Activated T-helper 9 cell treated with anti-CD3 and anti-CD28 coated beads, Interleukin-2, amount 50 U/mL, for 16 hours (primary cell): ENCODE measurements around the gene MICALL1.

ENCODE experiments used
- DNase-seq: peaks from one replicate; pipeline ENCODE4 v3.0.0-alpha.2; 2020; ENCODE audit warnings: low read depth

MICALL1 gene

GRCh38 chr22:37905534-37906363 is at the start of gene MICALL1:
Gene MICALL1 (plus strand): TSS chr22:37906297. CDS start chr22:37906423, 126 bp downstream.
- peak; percentile 53 for DNase-seq

GRCh38 chr22:37860796-37861421 is 45.2 kb upstream of the MICALL1 start:
- DNase-seq: no peak

- no peak for DNase-seq
Measured at GRCh38 chr22:37862570-37863325, 43.3 kb upstream of the MICALL1 start.

GRCh38 chr22:37865510-37865909 is 40.6 kb upstream of the MICALL1 start:
- DNase-seq: no peak

- DNase-seq: no peak
Measured at GRCh38 chr22:37870273-37870672, 35.8 kb upstream of the MICALL1 start.

GRCh38 chr22:37880668-37881440 is 25.2 kb upstream of the MICALL1 start:
- no peak for DNase-seq

- DNase-seq: no peak
Measured at GRCh38 chr22:37884420-37884819, 21.7 kb upstream of the MICALL1 start.

GRCh38 chr22:37887584-37888378 is 18.3 kb upstream of the MICALL1 start:
- no peak for DNase-seq

GRCh38 chr22:37891926-37892325 is 14.2 kb upstream of the MICALL1 start:
- no peak for DNase-seq

- DNase-seq: no peak
Measured at GRCh38 chr22:37892566-37893335, 13.3 kb upstream of the MICALL1 start.

- no peak for DNase-seq
Measured at GRCh38 chr22:37893583-37893983, 12.5 kb upstream of the MICALL1 start.

- no peak for DNase-seq
Measured at GRCh38 chr22:37894939-37895670, 11.0 kb upstream of the MICALL1 start.

- DNase-seq: no peak
Measured at GRCh38 chr22:37896181-37896592, 9.9 kb upstream of the MICALL1 start.

- no peak for DNase-seq
Measured at GRCh38 chr22:37896939-37897338, 9.2 kb upstream of the MICALL1 start.

- no peak for DNase-seq
Measured at GRCh38 chr22:37897807-37898206, 8.3 kb upstream of the MICALL1 start.

- DNase-seq: no peak
Measured at GRCh38 chr22:37898441-37899181, 7.5 kb upstream of the MICALL1 start.

GRCh38 chr22:37904572-37905533 is 1.2 kb upstream of the MICALL1 start:
- DNase-seq: no peak
